ENCODE results near the gene HTR3A.

Gene HTR3A

DNA sequence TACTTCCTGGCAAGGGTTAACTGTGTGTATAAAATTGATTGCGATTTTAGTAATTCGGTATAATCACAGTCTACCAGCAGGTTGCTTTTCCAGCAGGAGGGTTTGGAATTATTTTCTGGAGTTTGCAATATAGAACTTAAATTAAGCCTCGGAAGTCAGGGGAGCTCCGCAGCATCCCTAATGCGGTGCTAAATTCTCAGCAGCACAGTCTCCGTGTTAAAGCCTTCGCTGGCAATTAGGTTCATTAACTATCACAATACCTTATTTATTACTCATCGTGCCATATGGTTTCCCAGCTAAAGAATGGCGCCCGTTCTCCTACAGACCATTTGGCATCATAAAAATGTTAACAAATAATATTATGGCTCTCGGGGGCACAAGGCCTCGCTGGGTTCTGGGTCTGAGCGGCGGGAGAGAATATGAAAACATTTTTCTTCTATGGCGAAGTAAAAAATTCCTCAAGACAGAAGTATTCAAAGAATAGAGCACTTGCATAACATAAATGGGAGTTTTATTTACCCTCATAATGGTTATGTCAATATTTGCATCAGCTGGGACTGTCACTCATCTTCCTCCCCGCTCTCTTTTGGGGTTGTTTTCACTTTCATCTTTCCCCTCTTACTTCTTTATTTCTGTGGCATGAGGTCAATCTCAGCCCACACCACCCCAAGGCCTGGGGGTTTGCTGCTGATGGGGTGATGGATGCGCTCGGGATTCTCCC is 56.5 kb downstream of the HTR3A start:
- no peaks in the 10 kb centered on the region for H3K9me3 ChIP-seq (ENCODE audit: insufficient read depth, low read length)
- no peak overlapping the region for H3K9ac ChIP-seq (ENCODE audit: low read length)
- no peaks in the 10 kb centered on the region for H3K79me2 ChIP-seq (ENCODE audit: insufficient read depth, low read length)
- no peak overlapping the region for H3K27ac ChIP-seq (ENCODE audit: low read depth, low read length)
- no peak overlapping the region for H3K4me2 ChIP-seq (ENCODE audit: low read depth, low read length, poor library complexity, severe bottlenecking)
- H3K36me3 ChIP-seq (ENCODE audit: low read length) = no peaks in the 10 kb centered on the region
- H2AFZ ChIP-seq (ENCODE audit: low read depth, low read length, severe bottlenecking) = no peak overlapping the region
- TF ChIP-seq EZH2phosphoT487 (conservative IDR thresholded peaks at IDR 0.05; ENCODE audit: low read length) = no peak
- TF ChIP-seq, protein P1, sequence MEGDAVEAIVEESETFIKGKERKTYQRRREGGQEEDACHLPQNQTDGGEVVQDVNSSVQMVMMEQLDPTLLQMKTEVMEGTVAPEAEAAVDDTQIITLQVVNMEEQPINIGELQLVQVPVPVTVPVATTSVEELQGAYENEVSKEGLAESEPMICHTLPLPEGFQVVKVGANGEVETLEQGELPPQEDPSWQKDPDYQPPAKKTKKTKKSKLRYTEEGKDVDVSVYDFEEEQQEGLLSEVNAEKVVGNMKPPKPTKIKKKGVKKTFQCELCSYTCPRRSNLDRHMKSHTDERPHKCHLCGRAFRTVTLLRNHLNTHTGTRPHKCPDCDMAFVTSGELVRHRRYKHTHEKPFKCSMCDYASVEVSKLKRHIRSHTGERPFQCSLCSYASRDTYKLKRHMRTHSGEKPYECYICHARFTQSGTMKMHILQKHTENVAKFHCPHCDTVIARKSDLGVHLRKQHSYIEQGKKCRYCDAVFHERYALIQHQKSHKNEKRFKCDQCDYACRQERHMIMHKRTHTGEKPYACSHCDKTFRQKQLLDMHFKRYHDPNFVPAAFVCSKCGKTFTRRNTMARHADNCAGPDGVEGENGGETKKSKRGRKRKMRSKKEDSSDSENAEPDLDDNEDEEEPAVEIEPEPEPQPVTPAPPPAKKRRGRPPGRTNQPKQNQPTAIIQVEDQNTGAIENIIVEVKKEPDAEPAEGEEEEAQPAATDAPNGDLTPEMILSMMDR (IDR thresholded peaks at IDR 0.05; ENCODE audit: insufficient read depth, low read length, poor library complexity, severe bottlenecking) = no peak
- no peak overlapping the region for H3K4me3 ChIP-seq (ENCODE audit: insufficient read depth, low read length, poor library complexity, severe bottlenecking)
- no peaks in the 10 kb centered on the region for H3F3A ChIP-seq (ENCODE audit: insufficient read depth)
- H3K27me3 ChIP-seq (ENCODE audit: low read length) = no peaks in the 10 kb centered on the region
- H4K20me1 ChIP-seq (ENCODE audit: low read depth, low read length) = no peaks in the 10 kb centered on the region
- H3K9me2 ChIP-seq (replicated peaks; ENCODE audit: insufficient read depth, low read length) = no peaks in the 10 kb centered on the region

DNA sequence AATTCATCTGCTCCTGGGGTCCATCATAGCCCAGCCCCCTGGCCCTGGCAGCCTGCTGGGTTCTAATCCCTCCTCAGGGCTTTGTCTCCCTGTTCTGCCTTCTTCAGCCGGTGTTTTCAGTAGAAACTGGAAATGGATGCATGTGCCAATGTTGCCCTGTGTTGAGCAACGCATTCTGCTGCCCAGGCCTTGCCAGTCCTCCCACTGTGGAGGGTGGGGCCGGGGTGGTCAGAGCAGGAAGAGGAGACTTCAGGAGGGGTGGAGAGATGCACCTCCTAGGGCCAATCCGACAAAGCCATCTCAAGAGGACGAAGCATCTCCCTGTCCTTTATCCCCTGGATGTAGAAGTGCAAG is 57.0 kb downstream of the HTR3A start:
- H3K9me3 ChIP-seq (ENCODE audit: insufficient read depth, low read length) = no peaks in the 10 kb centered on the region
- no peak overlapping the region for H3K9ac ChIP-seq (ENCODE audit: low read length)
- H3K4me3 ChIP-seq (ENCODE audit: insufficient read depth, low read length, poor library complexity, severe bottlenecking) = no peak overlapping the region
- no peaks in the 10 kb centered on the region for H3K79me2 ChIP-seq (ENCODE audit: insufficient read depth, low read length)
- H3K36me3 ChIP-seq (ENCODE audit: low read length) = no peaks in the 10 kb centered on the region
- no peak overlapping the region for H3K27ac ChIP-seq (ENCODE audit: low read depth, low read length)
- H3K4me2 ChIP-seq (ENCODE audit: low read depth, low read length, poor library complexity, severe bottlenecking) = no peak overlapping the region
- no peaks in the 10 kb centered on the region for H3F3A ChIP-seq (ENCODE audit: insufficient read depth)
- H4K20me1 ChIP-seq (ENCODE audit: low read depth, low read length) = no peaks in the 10 kb centered on the region
- no peaks in the 10 kb centered on the region for H3K27me3 ChIP-seq (ENCODE audit: low read length)
- no peaks in the 10 kb centered on the region for H3K9me2 ChIP-seq (replicated peaks; ENCODE audit: insufficient read depth, low read length)
- TF ChIP-seq EZH2phosphoT487 (conservative IDR thresholded peaks at IDR 0.05; ENCODE audit: low read length) = no peak
- TF ChIP-seq, protein P1 (IDR thresholded peaks at IDR 0.05; ENCODE audit: insufficient read depth, low read length, poor library complexity, severe bottlenecking) = no peak
- H2AFZ ChIP-seq (ENCODE audit: low read depth, low read length, severe bottlenecking) = no peak overlapping the region

DNA sequence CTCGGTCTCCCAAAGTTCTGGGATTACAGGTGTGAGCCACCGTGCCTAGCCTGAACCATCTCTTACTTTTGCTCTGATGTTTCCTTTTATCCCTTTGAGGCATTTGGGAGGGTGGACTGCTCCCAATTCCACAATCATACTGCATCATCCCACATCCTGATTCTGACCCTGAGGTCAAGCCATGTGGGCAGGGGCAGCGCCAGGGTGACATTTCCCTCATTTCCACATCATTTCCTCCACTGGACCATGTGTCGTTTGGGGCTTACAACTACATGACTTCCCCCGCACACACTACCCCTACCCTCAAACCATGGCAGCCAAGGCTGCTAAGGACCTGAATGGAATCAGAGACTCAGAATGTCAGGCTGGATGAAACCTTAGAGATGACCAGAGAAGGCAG is 58.2 kb downstream of the HTR3A start:
- Histone ChIP-seq H3K79me2 (ENCODE audit: insufficient read depth, low read length) (no peaks in the 10 kb centered on the region), H3K4me2 (ENCODE audit: low read depth, low read length, poor library complexity, severe bottlenecking) (no peak overlapping the region), H3K9me3 (ENCODE audit: insufficient read depth, low read length) (no peaks in the 10 kb centered on the region), H3K27ac (ENCODE audit: low read depth, low read length) (no peak overlapping the region), H3K27me3 (ENCODE audit: low read length) (no peaks in the 10 kb centered on the region), H3F3A (ENCODE audit: insufficient read depth) (no peaks in the 10 kb centered on the region), H3K9ac (ENCODE audit: low read length) (no peak overlapping the region), H4K20me1 (ENCODE audit: low read depth, low read length) (no peaks in the 10 kb centered on the region), H2AFZ (ENCODE audit: low read depth, low read length, severe bottlenecking) (no peak overlapping the region), H3K9me2 (replicated peaks; ENCODE audit: insufficient read depth, low read length) (no peaks in the 10 kb centered on the region), H3K36me3 (ENCODE audit: low read length) (no peaks in the 10 kb centered on the region), H3K4me3 (ENCODE audit: insufficient read depth, low read length, poor library complexity, severe bottlenecking) (no peak overlapping the region)
- TF ChIP-seq, protein P1 (IDR thresholded peaks at IDR 0.05; ENCODE audit: insufficient read depth, low read length, poor library complexity, severe bottlenecking) = no peak
- no peak for TF ChIP-seq EZH2phosphoT487 (conservative IDR thresholded peaks at IDR 0.05; ENCODE audit: low read length)

Measured in SU-DHL-6 (cell line).